Loucy (cell line): ENCODE measurements around the gene TNNI3K.

Source experiments
- CTCF ChIP-seq: fragments of 200-600 bp; sonication (generic); conservative IDR thresholded peaks from 2 replicates; pipeline ENCODE4 v1.5.1; 2014; ENCODE audit warnings: mild to moderate bottlenecking, antibody characterized with exemption, low read length
- EZH2phosphoT487 ChIP-seq: fragments of 200-600 bp; IDR thresholded peaks from 2 replicates; pipeline ENCODE4 v1.6.1; 2018; ENCODE audit warnings: antibody characterized with exemption, mild to moderate bottlenecking, moderate library complexity, borderline replicate concordance

GRCh38 chr1:74375376-74375775 is 140.2 kb downstream of the TNNI3K start:
- no peak for TF ChIP-seq CTCF
- no peak for TF ChIP-seq EZH2phosphoT487
